GM19395 (cell line): ENCODE results near the gene CMBL.
"Not testable (repeated sequence)": the region's sequence is repeated elsewhere in the genome, so short reads cannot be mapped to it uniquely, and the experiment has no call there.

Source experiments
- ATAC-seq: cut with Tn5 transposase; IDR thresholded peaks from one replicate; pipeline ENCODE4 v1.9.1; 2021; ENCODE audit warnings: mild to moderate bottlenecking, moderate library complexity; ENCODE audit not compliant: unreplicated experiment

The CMBL gene

GRCh38 chr5:10310835-10311570, 3.3 kb upstream of the CMBL start:
- ATAC-seq, result not testable (repeated sequence)

DNA sequence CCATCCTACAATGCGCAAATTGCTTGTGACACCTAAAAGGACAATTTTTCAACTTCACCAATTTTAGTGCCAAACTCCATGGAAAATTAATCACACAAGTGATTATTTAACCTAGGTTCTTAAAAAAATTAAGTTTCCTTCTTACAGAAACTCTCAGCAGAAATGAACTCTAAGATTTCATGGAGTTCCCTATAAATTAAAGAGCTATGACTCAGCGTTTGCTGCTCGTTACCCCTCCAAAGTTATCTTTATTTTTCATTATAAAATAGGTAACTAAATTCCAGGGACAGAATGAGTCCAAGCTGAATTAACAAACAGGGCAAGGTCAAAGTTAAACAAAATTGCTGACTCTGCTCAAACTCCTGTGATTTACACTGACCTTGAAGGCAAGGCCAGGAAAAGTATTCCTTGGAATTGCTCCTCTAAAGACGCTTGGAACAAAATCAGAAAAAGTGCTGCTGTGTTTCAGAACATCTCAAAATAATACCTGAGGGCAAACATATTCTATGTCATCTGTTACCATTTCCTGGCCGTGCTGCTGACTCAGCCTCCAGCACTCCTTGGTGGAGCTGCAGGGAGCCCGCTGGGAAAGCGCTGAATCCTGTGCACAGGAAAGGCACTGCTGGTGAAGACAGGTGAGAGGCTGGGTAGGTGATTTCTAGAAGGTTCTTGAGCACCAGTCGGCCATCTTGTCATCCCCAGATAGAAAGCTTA, 2.5 kb upstream of the CMBL start:
- no peak for ATAC-seq

DNA sequence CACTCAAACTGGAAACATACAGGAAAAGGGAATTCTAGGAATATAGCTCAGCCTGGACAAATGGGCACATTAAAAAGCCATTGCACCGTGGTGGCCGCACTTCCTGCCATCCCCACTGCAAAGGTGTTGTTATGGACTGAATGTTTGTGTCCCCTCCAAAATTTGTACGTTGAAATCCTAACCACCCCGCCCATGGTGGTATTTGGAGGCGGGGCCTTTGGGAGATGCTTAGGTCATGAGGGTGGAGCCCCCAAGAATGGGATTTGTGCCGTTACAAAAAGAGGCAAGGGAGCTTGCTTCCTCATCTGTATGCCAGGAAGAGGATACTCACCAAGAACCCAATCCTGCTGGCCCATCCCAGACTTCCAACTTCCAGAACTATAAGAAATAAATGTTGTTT, 1.1 kb upstream of the CMBL start:
- ATAC-seq, result no peak

DNA sequence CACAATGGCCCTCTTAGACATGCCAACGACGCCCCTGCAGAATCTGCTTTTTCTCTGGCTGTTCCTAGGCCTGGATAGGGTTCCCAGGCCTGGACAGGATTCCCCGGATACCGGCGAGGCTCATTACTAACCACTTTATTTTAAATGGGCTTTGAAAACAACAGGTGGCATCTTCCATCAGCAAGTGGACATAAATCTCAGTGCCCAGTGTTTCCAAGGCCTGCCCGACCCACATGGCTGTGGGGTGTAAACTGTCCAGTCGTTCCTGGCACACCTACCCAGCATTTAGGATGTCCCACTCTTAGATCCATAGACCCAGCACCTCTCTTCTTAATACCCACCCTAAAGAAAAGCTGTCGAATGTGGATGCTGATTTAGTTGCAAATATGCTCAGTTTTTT, 896 bp downstream of the CMBL start:
- ATAC-seq, result no peak

- ATAC-seq, result no peak
These were observed 1.6 kb downstream of the CMBL start for GRCh38 chr5:10306114-10306513.

DNA sequence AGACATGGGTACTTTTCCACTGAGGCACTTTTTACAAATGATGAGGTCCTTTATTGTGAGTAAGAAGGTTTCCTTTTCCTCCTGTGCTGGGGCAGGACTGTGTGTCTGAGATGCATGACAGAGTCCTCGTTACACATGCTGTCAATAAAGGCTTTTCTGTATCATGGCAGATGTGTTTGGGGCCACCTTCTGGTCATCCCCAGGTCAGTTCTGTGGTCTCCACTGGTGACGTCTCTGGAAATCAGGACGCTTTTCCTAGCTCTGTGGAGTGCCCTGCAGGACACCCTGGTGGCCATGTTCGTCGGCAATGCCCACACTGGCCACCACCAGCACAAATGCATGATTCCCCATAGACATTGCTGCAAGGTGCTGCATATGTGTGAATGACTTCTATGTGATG, 2.8 kb downstream of the CMBL start:
- ATAC-seq, result no peak

DNA sequence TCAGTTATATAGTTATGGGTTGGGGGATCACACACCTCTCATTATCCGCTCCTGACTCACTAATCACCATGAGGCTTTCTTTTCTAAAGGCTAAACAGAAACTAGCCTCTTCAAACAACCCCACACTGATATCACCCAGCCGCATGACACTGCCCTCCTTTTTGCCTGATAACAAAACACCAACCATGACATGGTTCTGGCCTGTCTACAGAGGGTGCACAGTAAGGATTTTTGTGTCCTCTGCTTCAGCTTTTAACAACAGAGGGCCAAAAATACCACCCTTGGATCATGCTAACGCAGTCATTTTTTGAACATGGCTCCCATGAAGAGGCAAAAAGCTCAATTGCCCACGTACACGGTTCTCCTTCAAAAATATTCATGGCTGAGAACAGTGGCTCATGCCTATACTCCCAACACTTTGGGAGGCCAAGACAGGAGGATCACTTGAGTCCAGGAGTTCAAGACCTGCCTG, 4.0 kb downstream of the CMBL start:
- ATAC-seq, result no peak

- ATAC-seq, result no peak
These were observed 4.5 kb downstream of the CMBL start for GRCh38 chr5:10303201-10303600.

- no peak for ATAC-seq
These were observed 5.7 kb downstream of the CMBL start for GRCh38 chr5:10301842-10302610.

DNA sequence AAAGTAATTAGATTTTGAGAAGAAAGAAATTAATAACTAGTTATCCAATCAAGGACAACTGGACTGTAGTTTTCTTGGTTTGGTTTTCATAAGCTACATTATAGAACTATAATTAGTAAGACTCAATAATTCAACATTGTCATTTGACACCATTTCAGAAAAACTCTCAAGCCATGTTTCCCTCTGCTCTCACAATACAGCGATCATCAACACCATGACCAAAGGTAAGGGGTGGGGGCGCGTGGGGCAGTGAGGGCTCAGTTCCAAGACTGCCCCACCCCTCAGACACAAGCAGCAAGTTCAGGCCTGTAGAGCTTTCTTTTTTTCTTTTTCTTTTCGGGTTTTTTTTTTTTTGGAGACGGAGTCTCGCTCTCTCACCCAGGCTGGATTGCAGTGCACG, 6.4 kb downstream of the CMBL start:
- ATAC-seq, result no peak

- ATAC-seq, result no peak
These were observed 7.5 kb downstream of the CMBL start for GRCh38 chr5:10300246-10300645.

DNA sequence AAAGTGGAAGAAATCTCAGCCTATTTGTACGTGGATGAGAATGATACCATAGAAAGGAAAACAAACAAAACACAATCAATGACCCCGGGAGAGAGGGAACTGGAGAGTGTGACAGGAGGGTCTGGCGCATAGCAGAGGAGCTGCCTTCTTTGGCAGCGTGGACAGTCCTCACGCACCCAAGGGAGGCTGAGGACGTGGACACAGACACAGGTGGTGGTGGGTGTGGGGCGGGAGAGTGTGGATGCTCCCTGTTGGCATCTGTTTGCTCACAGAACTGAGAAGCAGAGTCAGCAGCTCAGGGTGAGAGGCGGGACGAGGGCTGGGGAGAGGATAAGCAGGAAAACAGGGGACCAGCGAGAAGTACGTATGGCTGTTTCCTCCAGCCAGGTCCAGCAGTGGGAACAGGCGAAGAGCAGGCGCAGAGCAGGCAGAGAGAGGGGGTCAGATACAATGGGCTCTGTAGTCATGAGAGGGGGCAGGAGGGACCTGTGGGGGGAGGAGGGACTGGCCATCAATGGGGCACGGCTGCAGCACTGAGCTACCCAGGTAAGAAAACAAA, 10.0 kb downstream of the CMBL start:
- ATAC-seq, result no peak

- ATAC-seq, result no peak
These were observed 11.9 kb downstream of the CMBL start for GRCh38 chr5:10295619-10296326.

GRCh38 chr5:10293907-10294662, 13.6 kb downstream of the CMBL start:
- no peak for ATAC-seq

DNA sequence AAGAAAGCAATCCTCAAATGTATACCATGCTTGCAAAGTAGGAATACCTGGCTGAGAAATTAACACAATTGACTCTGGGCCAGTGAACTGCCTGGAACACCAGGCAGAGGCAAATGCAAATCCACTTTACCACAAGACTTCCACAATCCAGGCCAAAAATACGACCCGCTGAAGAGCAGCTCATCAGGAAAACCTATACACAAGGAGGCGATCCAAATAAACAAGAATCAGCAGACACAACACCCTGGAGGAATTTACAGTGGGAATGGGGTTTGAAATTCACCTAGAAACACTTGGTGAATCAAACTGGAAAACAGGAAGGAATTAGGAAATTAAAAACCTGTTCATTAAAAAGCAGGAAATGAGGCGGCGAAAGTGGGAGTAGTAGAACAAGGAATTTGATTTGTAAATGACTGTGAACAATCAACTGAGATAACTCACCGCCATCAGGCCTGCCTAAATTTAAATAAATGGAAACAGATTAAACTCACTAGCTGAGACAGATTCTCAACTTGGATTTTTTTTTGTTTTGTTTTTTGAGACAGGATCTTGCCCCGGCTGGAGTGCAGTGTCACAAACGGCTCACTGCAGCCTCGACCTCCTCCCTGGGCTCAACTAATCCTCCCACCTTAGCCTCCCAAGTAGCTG, 15.9 kb downstream of the CMBL start:
- no peak for ATAC-seq

DNA sequence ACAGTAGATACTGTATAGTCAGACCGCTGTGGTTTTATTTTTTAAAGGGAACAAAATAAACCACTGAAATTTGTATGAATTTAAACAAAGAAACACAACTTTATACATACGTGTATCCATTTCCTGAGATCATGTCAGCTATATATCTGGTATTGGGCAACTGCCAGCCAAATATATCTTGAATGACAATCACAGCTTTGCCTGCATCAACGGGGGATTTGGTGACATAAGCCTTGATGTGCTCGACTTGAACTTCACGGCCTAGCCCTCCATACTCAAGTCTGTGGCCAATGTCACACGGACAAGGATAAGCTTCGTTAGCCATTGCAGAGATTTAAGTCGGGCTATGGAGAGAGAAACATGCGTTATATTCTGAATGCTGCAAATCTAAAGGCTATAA, 17.3 kb downstream of the CMBL start:
- no peak for ATAC-seq

GRCh38 chr5:10289991-10290390, 17.7 kb downstream of the CMBL start:
- ATAC-seq, result no peak

DNA sequence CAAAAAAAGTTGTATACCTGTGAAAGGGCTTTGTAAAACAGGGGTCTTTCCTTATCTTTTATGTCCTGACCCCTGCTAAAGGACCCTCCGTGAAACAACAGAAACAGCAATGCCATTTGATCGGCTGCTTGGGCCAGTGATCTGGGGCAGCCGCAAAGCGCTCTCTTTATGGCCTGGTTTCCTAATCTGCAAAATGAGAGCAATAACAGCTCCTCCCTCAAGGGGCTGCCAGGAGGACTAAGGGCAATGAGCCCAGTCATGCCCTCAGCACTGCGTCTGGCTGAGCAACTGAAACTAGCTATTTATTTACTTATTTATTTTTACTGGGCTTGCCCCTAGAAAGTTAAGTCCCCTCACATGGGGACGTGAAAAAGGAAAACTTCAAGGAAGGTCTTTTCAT, 18.3 kb downstream of the CMBL start:
- ATAC-seq, result no peak

- peak; percentile 43 for ATAC-seq
These were observed 19.0 kb downstream of the CMBL start for GRCh38 chr5:10288592-10289219.
